T-helper 1 cell (primary cell): ENCODE results near the gene BCL11B.

ENCODE experiments used
- DNase-seq, 5 donors: peaks; one replicate each; pipeline ENCODE4 v3.0.0-alpha.2; 2012 to 2020
- total RNA-seq, 4 donors: gene quantifications; one replicate each; lab custom pipeline; 2026; lab: John Stamatoyannopoulos, UW

BCL11B gene
- 407 to 691 (median 531) reads per million in 4 donors for total RNA-seq

GRCh38 chr14:99271951-99272631 lies at the start of gene BCL11B:
Gene BCL11B, minus strand, starts transcription at chr14:99272197. Its CDS starts 979 bp downstream, at chr14:99271218.
- DNase-seq, result peak; percentile 69 to 96 (median 85)

GRCh38 chr14:99321236-99321925 lies 49.4 kb upstream of the BCL11B start:
- no peak for DNase-seq

GRCh38 chr14:99320621-99321235 lies 48.7 kb upstream of the BCL11B start:
- no peak for DNase-seq

DNA sequence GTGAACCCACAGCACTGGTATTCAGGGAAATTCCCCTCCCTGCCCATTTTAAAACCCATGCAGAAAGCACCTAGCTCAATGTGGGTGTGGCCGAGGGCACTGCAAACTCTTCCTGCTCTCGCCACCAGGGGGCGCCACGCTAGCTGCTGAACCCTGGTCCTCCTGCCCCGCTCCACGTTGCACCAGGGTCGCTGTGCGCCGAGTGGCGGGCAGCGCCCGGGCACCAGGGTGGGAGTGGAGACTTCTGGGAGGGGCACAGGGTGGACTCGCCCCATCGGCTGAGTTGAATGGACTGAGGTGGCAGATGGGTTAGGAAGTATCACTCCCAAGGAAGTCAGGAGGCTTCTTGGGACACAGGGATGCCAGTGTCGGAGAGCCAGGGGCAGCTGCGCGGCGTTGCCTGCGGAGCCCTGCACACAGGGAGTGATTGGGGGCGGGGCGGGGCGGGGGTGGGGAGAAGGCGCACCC lies 48.1 kb upstream of the BCL11B start:
- peak; percentile 51 to 67 (median 55) for DNase-seq

DNA sequence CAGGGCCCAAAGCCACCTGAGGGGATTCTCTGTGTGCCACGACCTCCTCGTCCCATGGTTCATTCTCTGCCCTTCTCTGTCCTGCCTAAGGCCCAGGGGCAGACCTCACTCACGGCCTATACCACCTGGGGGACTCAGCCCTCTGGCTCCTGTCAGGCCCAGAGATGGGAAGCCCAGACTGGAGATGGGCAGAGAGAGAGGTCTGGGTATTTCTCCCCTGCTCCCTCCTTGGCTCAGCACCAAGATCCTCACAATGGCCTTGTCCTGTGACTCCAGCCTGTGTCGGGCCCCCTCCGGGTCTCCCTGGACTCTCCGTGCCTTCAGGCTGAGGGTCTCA lies 46.9 kb upstream of the BCL11B start:
- DNase-seq, result no peak

GRCh38 chr14:99318091-99318958 lies 46.3 kb upstream of the BCL11B start:
- no peak for DNase-seq

- no peak for DNase-seq
These were observed 45.5 kb upstream of the BCL11B start for GRCh38 chr14:99317231-99318090.

GRCh38 chr14:99316281-99317163 lies 44.5 kb upstream of the BCL11B start:
- no peak for DNase-seq

GRCh38 chr14:99315197-99315596 lies 43.2 kb upstream of the BCL11B start:
- DNase-seq, result no peak

DNA sequence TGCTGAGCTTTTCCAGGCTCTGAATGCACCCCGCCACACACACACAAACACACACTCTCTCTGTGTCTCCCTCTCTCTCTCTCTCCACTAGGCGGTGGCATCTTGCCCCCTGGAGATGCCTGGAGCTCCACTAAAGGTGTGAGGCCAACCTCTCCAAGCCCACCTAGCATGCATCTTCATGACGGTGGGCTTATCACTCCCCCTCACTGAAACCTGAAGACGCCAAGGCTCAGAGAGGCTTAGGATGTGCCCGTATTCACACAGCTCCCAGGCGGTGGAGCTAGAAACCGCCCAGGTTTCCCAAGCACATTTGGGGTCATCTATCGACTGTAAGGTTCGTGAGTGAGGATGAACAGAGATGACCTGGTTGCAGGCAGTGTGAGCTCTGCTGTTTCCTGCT lies 42.6 kb upstream of the BCL11B start:
- DNase-seq, result no peak

- no peak for DNase-seq
These were observed 41.2 kb upstream of the BCL11B start for GRCh38 chr14:99313234-99313633.

GRCh38 chr14:99312106-99312505 lies 40.1 kb upstream of the BCL11B start:
- no peak for DNase-seq

- DNase-seq, result no peak
These were observed 37.3 kb upstream of the BCL11B start for GRCh38 chr14:99309220-99309766.

- DNase-seq, result no peak
These were observed 32.2 kb upstream of the BCL11B start for GRCh38 chr14:99304208-99304607.

DNA sequence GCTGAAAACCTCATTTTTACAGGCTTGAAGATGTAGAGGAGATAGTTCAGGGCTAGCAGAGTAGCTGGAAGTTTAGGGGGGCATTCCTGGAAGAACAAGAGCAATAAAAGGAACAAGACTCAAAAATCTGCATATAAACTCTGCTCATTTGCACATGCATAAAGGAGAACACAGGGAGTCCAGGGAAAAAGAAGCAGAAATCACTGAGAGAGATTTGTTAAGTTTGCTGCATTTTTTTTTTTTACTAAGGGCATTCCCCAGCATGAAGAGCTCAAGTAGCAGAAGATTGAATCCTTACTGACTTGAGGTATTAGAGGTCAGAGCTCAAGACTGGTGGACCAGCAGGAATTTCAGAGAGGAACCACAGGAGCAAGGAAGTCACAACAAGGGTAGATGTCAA lies 28.2 kb upstream of the BCL11B start:
- no peak for DNase-seq

GRCh38 chr14:99296517-99296916 lies 24.5 kb upstream of the BCL11B start:
- no peak for DNase-seq

DNA sequence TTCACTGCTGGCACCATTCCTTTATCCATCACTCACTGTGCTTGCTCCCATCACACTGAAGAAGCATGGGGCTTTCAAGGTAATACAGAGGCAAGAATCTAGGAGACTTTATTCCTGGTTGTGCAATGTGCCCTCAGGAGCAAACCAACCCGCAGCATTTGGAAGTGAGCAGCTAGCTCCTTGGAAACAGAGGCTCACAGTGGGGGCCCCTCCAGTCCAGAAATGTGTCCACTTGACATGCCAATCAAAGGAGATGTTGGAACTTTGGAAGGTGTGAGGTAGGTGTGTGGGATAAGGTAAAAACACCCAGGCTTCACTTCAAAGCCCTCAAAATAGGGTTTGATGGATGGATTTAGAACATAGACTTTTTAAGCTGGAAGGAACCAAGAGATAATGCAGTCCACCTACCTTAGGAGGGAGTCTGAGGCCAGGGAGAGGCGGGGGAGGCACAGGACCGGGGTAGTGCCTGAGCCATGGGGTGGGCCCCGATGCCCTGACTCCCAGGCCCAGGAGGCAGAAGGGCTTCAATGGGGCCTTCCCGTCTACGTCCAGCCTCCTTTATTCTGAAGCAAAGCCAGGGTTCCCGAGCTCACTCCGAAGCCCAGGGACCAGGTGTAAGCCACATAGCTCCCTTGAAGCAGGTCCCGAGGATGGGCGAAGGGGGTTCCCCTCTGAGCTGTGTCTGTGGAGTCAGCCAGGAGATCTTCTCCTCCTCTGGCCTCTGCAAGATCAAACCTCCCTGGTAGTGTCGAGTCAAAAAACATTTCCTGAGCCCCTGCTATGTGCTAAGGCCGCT lies 17.6 kb upstream of the BCL11B start:
- no peak for DNase-seq

GRCh38 chr14:99288948-99289347 lies 17.0 kb upstream of the BCL11B start:
- DNase-seq, result no peak

- DNase-seq, result peak in 1 of 5 donors; percentile 45
These were observed 15.4 kb upstream of the BCL11B start for GRCh38 chr14:99287269-99287942.
